HG03378 (cell line): Measurements from ENCODE around the gene TENM4.

Experiments
- ATAC-seq: cut with Tn5 transposase; IDR thresholded peaks from one replicate; pipeline ENCODE4 v1.9.1; 2021; ENCODE audit warnings: mild to moderate bottlenecking, moderate library complexity; ENCODE audit not compliant: unreplicated experiment

TENM4 gene

DNA sequence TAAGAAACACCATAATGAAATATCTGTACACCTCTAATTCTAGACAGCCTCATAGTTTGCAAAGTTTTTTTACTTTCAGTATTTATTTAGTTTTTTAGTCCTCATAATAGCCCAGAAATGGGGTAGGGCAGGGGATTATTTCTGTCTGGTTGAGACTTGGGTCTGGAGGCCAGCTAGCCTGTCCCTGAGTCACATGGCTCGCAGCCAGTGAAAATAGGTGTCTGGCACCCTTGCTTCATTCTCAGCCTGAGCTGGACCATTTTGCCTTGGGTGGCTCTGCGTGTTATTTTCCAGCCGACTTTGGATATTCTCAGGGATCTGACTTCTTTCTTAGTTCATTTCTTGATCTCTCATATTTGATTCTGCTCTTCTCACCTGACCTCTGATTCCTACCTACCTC is 742.2 kb downstream of the TENM4 start:
- no peak for ATAC-seq

- ATAC-seq: no peak
Measured at GRCh38 chr11:78696177-78696576, 744.7 kb downstream of the TENM4 start.

GRCh38 chr11:78694152-78694551 is 746.7 kb downstream of the TENM4 start:
- ATAC-seq: no peak

- ATAC-seq: no peak
Measured at GRCh38 chr11:78691215-78691614, 749.6 kb downstream of the TENM4 start.

DNA sequence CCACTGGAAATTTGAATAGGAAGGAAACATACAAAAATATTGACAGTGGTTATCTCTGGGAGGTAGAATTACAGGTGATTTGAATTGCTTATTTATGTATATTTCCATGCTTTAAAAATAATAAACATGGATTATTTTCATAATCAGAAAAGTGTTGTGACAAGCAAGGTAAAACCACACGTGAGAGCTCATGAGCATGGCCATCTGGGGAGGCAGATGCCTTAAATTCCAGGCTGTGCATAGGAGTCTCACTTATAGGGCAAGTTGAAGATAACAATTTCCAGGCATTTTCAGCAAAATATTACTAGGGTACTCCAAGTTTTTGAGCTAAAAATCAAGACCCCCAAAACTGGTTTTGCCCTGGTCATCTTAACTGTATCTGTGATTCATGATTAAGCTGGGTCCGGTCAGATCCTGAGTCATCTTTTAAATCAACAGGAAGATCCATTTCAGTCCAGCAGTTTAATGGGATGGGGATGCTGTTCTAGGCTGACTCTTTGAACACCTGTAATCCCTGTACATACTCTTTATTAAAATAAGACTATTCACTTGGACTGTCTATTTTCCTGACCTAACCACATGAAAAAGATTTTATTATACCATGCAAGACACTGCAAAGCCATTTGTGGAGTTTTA is 750.4 kb downstream of the TENM4 start:
- no peak for ATAC-seq

- no peak for ATAC-seq
Measured at GRCh38 chr11:78689585-78690153, 751.2 kb downstream of the TENM4 start.

GRCh38 chr11:78689101-78689500 is 751.7 kb downstream of the TENM4 start:
- ATAC-seq: no peak

DNA sequence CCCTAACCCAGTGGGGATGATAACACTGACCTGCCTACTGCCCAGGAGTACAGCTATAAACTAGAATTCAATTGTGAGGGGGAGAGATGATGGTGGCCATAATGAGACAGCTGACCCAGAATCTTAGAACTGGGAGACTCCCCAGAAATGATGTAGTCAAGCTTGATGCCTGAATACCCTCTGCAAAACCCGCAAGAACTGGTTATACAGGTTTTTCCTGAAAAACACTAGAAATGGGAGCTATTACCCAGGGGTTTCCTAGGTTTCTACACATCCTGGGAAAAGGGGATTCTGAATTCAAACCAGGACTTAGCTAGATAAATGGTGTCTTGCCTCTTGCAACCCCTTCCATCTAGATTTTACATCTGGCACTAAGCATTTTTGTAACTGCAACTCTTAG is 752.4 kb downstream of the TENM4 start:
- ATAC-seq: no peak

DNA sequence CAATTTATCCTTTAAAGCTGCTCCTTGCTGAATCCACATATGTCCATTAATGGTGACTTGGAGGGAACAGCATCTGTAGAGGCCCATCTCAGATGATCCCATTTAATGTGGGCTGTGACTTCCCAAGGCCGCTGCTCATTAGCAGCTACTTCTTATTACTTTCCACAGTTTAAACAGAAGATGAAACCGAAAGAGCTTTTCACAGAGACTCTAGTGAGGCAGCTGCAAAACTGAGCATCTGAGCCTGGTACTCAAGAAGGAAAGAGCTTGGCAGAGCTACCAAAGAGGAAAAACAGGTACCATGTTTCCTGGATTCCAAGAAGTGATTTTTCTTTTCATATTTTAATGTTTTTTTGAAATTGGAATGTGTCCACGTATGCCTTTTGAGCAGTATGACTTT is 755.7 kb downstream of the TENM4 start:
- no peak for ATAC-seq

DNA sequence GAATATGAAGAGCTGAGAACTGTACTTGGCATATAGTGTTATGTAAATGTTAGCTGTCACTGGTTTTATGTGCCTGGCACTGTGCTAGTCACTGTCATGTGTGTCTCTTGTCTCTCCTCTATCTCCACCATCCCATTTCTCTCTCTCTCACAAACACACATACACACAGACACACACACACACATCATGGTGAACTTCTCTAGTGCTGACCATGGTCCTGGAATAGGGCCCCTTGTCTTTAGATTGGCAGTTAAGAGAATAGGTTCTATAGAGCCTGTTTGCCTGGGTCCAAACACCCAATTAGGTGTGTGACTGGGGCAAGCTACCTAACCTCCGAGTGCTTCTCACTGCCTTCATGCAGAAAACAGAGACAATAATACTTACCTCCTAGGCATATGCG is 756.5 kb downstream of the TENM4 start:
- no peak for ATAC-seq

- ATAC-seq: no peak
Measured at GRCh38 chr11:78683774-78684173, 757.1 kb downstream of the TENM4 start.

GRCh38 chr11:78676026-78676557 is 764.7 kb downstream of the TENM4 start:
- ATAC-seq: no peak

- ATAC-seq: no peak
Measured at GRCh38 chr11:78672850-78673620, 767.8 kb downstream of the TENM4 start.

- no peak for ATAC-seq
Measured at GRCh38 chr11:78669249-78669648, 771.6 kb downstream of the TENM4 start.

DNA sequence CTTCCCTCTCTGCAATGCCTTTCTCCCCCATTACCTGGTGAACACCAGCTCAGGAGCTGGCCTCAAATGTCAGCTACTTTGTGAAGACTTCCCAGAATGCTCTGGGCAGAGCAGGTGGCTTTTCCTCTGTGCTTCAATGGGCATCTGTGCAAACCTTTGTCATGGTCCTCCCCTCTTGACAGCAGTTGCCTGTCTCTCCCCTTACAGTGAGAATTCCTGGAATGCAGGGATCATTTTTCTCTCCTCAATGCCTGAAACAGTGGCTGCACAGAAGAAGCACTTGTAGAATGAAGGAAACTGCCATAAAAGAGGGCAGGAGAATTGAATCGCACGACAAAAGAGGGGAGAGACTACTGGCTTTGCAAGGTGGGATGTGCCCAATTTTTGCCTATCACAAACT is 773.4 kb downstream of the TENM4 start:
- no peak for ATAC-seq

GRCh38 chr11:78666675-78667160 is 774.1 kb downstream of the TENM4 start:
- no peak for ATAC-seq

- ATAC-seq: no peak
Measured at GRCh38 chr11:78664636-78665035, 776.2 kb downstream of the TENM4 start.

- ATAC-seq: no peak
Measured at GRCh38 chr11:78662811-78663210, 778.0 kb downstream of the TENM4 start.

- ATAC-seq: no peak
Measured at GRCh38 chr11:78660471-78660870, 780.4 kb downstream of the TENM4 start.

GRCh38 chr11:78659326-78660270 is 781.2 kb downstream of the TENM4 start:
- no peak for ATAC-seq
